HEK293 (cell line): ENCODE results near the gene SLC16A5.

Source experiments
- ZNF133 ChIP-seq: fragments of 450-650 bp; formaldehyde crosslinking; IDR thresholded peaks from 2 replicates; pipeline ENCODE4 v1.5.1; 2016; ENCODE audit warnings: missing biosample characterization, missing genetic modification characterization
- ZNF423 ChIP-seq: fragments of 450-650 bp; formaldehyde crosslinking; IDR thresholded peaks from 2 replicates; pipeline ENCODE4 v1.5.1; 2016; ENCODE audit warnings: missing biosample characterization, missing genetic modification characterization
- ZNF514 ChIP-seq: fragments of 450-650 bp; formaldehyde crosslinking; IDR thresholded peaks from 2 replicates; pipeline ENCODE4 v1.5.1; 2016; ENCODE audit warnings: missing biosample characterization, missing genetic modification characterization
- ZNF549 ChIP-seq: fragments of 450-650 bp; IDR thresholded peaks from 2 replicates; pipeline ENCODE4 v1.5.1; 2018; ENCODE audit warnings: missing biosample characterization, missing genetic modification characterization, mild to moderate bottlenecking, inconsistent platforms, moderate library complexity
- ZNF624 ChIP-seq: fragments of 450-650 bp; formaldehyde crosslinking; IDR thresholded peaks from 2 replicates; pipeline ENCODE4 v1.5.1; 2017; ENCODE audit warnings: missing biosample characterization, missing genetic modification characterization
- TF ChIP-seq, protein P1 (sequence below): fragments of 450-650 bp; formaldehyde crosslinking; IDR thresholded peaks from 2 replicates; pipeline ENCODE4 v1.5.1; 2016; ENCODE audit warnings: missing biosample characterization, missing genetic modification characterization
- TF ChIP-seq, protein P2 (sequence below): fragments of 450-650 bp; formaldehyde crosslinking; IDR thresholded peaks from 2 replicates; pipeline ENCODE4 v1.5.1; 2016; ENCODE audit warnings: missing biosample characterization, missing genetic modification characterization
- TF ChIP-seq, protein P3 (sequence below): sonication (generic); formaldehyde crosslinking; IDR thresholded peaks from 2 replicates; pipeline ENCODE4 v1.8.1; 2022; ENCODE audit warnings: mild to moderate bottlenecking, moderate library complexity, missing genetic modification reagents
- TF ChIP-seq, protein P4 (sequence below): fragments of 450-650 bp; formaldehyde crosslinking; IDR thresholded peaks from 2 replicates; pipeline ENCODE4 v1.5.1; 2016; ENCODE audit warnings: missing biosample characterization, missing genetic modification characterization

DNA sequence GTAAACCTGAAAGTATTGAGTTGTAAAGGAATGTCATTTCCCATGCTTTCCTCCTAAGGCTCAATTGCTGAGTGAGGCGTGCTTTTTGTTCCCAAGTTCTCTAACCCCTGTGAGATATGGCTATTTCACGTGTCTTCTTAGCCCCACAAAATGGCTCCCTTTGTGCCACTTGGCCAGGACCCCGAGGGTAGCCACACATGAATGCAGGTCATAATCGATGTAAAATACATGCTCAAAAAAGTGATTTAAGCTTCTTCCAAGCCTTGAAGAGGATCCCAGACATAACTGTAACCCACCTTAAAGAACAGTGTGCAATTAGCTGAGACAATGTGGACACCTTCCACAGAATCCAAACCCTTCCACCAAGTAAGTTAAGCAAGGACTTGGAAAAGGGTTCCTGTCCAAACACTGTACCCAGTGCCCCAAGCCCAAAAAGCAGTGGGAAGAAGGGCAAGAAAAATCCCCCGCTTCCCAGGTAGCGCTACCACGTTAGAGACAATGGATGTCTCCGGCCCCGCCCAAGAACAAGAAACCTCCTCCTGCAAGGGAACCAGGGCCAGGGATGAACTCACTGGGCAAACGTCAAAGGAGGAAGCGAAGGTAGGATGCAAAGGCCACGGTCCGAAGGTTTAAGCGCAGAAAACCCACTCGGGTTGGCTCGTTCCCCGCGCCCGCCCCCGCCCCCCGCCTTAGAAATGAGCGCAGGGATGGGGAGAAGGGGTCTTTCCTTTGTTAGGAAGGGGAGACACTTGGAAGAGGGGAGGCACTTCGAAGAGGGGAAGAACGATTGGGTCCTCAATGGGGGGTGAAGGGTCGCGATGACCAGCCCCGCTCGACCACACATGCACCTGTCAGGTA, 65.4 kb downstream of the SLC16A5 start:
- TF ChIP-seq, protein P1, sequence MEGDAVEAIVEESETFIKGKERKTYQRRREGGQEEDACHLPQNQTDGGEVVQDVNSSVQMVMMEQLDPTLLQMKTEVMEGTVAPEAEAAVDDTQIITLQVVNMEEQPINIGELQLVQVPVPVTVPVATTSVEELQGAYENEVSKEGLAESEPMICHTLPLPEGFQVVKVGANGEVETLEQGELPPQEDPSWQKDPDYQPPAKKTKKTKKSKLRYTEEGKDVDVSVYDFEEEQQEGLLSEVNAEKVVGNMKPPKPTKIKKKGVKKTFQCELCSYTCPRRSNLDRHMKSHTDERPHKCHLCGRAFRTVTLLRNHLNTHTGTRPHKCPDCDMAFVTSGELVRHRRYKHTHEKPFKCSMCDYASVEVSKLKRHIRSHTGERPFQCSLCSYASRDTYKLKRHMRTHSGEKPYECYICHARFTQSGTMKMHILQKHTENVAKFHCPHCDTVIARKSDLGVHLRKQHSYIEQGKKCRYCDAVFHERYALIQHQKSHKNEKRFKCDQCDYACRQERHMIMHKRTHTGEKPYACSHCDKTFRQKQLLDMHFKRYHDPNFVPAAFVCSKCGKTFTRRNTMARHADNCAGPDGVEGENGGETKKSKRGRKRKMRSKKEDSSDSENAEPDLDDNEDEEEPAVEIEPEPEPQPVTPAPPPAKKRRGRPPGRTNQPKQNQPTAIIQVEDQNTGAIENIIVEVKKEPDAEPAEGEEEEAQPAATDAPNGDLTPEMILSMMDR (tag by site-specific recombination) = no peak
- no peak for TF ChIP-seq ZNF549 (tag by site-specific recombination)
- TF ChIP-seq ZNF133 = no peak
- TF ChIP-seq ZNF514 = no peak
- no peak for TF ChIP-seq ZNF624
- TF ChIP-seq, protein P2, sequence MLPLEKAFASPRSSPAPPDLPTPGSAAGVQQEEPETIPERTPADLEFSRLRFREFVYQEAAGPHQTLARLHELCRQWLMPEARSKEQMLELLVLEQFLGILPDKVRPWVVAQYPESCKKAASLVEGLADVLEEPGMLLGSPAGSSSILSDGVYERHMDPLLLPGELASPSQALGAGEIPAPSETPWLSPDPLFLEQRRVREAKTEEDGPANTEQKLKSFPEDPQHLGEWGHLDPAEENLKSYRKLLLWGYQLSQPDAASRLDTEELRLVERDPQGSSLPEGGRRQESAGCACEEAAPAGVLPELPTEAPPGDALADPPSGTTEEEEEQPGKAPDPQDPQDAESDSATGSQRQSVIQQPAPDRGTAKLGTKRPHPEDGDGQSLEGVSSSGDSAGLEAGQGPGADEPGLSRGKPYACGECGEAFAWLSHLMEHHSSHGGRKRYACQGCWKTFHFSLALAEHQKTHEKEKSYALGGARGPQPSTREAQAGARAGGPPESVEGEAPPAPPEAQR (tag by site-specific recombination) = no peak
- no peak for TF ChIP-seq ZNF423 (tag by site-specific recombination)
- TF ChIP-seq, protein P3, sequence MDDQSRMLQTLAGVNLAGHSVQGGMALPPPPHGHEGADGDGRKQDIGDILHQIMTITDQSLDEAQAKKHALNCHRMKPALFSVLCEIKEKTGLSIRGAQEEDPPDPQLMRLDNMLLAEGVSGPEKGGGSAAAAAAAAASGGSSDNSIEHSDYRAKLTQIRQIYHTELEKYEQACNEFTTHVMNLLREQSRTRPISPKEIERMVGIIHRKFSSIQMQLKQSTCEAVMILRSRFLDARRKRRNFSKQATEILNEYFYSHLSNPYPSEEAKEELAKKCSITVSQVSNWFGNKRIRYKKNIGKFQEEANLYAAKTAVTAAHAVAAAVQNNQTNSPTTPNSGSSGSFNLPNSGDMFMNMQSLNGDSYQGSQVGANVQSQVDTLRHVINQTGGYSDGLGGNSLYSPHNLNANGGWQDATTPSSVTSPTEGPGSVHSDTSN (CRISPR knock-in tag) = no peak
- TF ChIP-seq, protein P4, sequence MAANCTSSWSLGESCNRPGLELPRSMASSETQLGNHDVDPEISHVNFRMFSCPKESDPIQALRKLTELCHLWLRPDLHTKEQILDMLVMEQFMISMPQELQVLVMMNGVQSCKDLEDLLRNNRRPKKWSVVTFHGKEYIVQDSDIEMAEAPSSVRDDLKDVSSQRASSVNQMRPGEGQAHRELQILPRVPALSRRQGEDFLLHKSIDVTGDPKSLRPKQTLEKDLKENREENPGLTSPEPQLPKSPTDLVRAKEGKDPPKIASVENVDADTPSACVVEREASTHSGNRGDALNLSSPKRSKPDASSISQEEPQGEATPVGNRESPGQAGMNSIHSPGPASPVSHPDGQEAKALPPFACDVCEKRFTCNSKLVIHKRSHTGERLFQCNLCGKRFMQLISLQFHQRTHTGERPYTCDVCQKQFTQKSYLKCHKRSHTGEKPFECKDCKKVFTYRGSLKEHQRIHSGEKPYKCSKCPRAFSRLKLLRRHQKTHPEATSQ (tag by site-specific recombination) = no peak
